ENCODE measurements around the gene CENPP. TPM values are rescaled to one million over a fixed set of nuclear protein-coding genes. Genes with fewer than 3 reads are reported as not detected.

The CENPP gene
- total RNA-seq, 2 experiments from 2014 or later = 21.5 to 23.8 TPM

GRCh38 chr9:92603990-92604389, 278.2 kb downstream of the CENPP start:
- CTCF ChIA-PET = no interaction called here
- POLR2A ChIA-PET = interaction anchor here (0.5 kb wide), 1 partner anchor 270 kb away, joined by 3 read pairs; no protein-coding TSS in a partner anchor

DNA sequence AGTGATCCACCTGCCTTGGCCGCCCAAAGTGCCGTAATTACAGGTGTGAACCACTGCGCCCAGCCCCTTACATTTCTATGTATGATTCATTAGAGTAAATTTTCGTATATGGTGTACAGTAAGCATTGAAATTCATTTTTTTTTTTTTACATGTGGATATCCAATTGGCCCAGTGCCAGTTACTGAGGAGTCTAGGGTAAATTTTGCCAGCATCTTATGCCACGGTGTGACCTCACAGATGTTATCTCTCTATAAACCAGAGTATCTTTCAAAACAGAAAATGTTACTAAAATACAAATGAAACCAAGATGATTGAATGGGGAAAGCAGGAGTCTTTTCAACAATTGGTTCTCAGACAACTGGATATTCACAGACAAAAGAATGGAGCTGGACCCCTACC, 279.5 kb downstream of the CENPP start:
- CTCF ChIA-PET = no interaction called here
- POLR2A ChIA-PET = no interaction called here

DNA sequence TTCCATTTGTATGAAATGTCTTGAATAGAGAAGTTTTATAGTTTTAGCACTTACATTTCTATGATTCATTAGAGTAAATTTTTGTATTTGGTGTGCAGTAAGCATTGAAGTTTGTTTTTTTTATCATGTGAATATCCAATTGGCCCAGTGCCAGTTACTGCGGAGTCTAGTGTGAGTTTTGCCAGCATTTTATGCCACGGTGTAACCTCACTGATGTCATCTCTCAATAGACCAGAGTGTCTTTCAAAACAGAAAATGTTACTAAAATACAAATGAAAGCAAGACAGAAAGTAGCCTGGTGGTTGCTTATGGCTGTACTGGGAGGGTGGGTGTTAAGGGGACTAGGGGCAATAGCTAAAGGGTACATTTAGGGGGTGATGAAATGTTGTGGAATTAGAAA, 281.3 kb downstream of the CENPP start:
- ChIA-PET POLR2A (no interaction called here), CTCF (interaction anchor here (0.6 to 0.8 kb wide), 2 partner anchors 13 to 121 kb away, joined by 3 read pairs; no protein-coding TSS in a partner anchor)

- POLR2A ChIA-PET = no interaction called here
- CTCF ChIA-PET = interaction anchor here (0.7 to 0.8 kb wide), 2 partner anchors 12 to 421 kb away, joined by 3 read pairs; no protein-coding TSS in a partner anchor
Observed at GRCh38 chr9:92607773-92608172, 282.0 kb downstream of the CENPP start.

DNA sequence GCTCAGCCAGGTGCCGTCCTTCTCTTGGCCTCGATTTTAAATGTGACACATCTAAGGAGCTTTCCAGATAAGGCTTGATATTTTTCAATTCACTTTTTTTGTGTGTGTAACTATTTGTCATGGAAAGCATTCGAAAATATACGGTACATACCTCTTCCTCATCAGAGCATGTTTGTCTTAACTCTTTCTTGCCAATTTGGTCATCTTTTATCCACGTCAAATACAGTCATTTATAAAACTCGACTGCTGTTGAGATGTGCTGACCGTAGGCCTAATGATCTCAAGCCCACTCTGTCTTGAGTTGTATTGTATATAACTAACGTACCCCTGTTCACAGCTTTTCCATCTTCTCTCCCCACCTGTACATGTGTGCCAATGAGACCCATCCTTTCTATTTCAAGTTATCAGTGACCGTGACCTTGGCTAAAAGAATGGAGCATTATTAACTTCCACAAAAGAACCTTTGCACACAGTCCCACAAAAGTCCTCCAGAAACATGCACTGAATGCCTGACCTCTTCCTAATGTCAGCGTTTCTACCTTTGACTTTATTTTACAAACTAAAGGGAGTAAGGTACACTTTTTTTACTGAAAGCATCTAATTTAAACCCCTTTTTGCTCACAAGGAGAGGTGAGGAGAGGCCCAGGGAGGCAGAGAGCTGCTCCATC, 282.6 kb downstream of the CENPP start:
- CTCF ChIA-PET = interaction anchor here (0.7 kb wide), 1 partner anchor 420 kb away, joined by 3 read pairs; no protein-coding TSS in a partner anchor
- POLR2A ChIA-PET = no interaction called here

DNA sequence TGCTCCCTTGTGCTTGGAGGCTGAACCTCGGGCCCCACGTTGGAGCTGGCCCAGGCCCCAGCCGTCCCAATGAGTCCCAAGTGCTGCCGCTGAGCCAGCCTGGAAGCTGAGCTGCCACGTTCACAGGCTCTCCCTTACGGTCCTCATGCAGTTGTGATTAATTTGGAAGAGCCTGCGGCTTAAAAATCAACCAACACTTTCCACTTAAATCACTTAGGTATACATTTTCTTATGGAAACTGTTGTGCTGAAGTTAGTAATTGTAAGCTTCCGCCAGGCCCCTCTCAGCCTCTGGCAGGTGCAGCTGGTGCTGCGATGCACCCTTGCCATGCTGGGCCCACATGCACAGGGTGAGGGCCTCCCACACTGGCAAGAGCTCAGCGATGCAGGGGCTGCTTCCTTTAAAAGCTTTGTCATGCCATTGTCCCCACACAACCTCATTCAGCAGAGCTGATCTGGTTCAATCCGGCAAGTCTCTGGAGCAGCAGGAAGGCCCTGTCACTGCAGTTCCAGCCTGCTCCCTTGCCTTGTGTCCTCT, 283.2 kb downstream of the CENPP start:
- POLR2A ChIA-PET = no interaction called here
- CTCF ChIA-PET = no interaction called here

- POLR2A ChIA-PET = no interaction called here
- CTCF ChIA-PET = no interaction called here
Observed at GRCh38 chr9:92610470-92611420, 285.0 kb downstream of the CENPP start.

GRCh38 chr9:92611621-92612285, 286.0 kb downstream of the CENPP start:
- ChIA-PET POLR2A (no interaction called here), CTCF (no interaction called here)

- ChIA-PET POLR2A (no interaction called here), CTCF (no interaction called here)
Observed at GRCh38 chr9:92612292-92612691, 286.5 kb downstream of the CENPP start.

- ChIA-PET POLR2A (interaction anchor here (0.6 kb wide), 1 partner anchor 43 kb away, joined by 3 read pairs; no protein-coding TSS in a partner anchor), CTCF (no interaction called here)
Observed at GRCh38 chr9:92612816-92613215, 287.1 kb downstream of the CENPP start.

GRCh38 chr9:92613268-92614122, 287.7 kb downstream of the CENPP start:
- ChIA-PET CTCF (no interaction called here), POLR2A (interaction anchor here (0.6 kb wide), 1 partner anchor 42 kb away, joined by 3 read pairs; no protein-coding TSS in a partner anchor)

DNA sequence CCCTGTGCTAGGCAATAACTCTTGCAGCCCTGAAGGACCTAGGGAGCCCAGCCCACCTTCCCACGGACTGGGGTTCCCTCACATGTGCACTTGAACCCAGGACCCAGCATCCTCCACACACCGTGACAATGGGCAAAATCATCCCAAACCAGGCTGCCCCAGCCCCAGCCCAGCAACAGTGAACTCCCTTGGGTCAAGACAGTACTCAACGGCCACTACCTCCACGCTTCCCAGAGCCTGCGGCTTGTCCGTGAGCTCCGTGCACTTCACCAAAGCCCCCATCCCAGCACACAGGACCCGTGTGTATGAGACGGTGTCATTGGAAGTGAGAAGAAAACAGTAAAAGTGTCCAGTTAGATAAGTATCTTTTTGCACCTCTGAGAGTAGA, 288.4 kb downstream of the CENPP start:
- ChIA-PET CTCF (no interaction called here), POLR2A (no interaction called here)

DNA sequence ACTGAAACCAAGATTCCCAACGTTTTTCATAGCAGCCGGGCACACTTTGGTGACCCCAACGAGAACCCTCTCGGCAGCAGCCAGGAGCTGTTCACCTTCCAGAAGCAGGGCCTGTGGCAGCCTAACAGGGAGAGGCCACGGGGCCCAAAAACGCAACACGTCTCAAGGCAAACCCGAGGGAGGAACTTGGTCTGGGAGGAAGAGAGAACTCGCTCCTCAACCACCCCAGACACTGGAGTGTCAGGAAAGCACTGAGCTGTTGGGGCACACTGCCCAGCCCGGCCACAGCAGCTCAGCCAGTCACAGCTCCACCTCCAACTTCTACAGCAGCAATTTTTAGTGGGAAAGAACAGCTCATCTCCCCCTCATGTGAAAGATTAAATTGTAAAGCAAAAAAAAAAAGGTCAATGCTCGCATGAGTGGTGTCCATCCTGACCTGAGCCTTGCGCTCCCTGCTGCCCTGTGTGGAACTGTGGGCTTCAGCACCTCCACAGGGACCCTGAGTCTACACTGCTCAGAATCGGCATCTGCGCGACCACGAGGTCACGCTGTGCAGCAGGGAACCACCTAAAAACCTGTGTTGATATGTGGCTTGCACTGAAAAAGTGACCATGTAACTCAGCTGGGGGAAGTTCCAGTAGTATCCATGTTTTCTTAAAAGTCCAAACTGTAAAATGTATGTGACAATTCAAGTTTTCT, 289.2 kb downstream of the CENPP start:
- ChIA-PET CTCF (no interaction called here), POLR2A (no interaction called here)

GRCh38 chr9:92615790-92616189, 290.0 kb downstream of the CENPP start:
- POLR2A ChIA-PET = no interaction called here
- CTCF ChIA-PET = no interaction called here

DNA sequence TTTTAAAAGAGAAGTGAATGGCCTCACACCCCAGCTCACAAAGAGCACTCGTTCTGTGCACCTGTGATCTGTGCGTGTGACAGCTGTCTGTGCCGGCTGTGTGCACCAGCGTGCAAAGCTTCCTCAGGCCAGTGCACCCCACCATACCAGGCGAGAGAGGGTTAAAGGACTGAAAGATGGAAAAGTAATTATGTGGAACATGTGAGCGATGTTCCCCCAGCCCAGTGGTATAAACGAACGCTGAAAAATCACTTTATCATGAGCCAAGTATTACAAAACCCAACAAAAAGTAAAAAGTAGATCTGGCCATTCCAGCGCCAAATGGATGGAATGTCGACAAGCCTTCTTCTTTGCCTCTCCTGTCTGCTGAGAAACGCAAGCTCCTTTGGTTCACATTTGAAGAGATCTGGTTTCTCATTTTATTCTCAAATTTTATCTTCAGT, 290.5 kb downstream of the CENPP start:
- ChIA-PET CTCF (no interaction called here), POLR2A (no interaction called here)

- ChIA-PET CTCF (interaction anchor here (0.6 kb wide), 1 partner anchor 21 kb away, joined by 3 read pairs; no protein-coding TSS in a partner anchor), POLR2A (no interaction called here)
Observed at GRCh38 chr9:92616655-92617111, 290.9 kb downstream of the CENPP start.

GRCh38 chr9:92617195-92617813, 291.6 kb downstream of the CENPP start:
- ChIA-PET POLR2A (no interaction called here), CTCF (interaction anchor here (0.6 kb wide), 1 partner anchor 21 kb away, joined by 3 read pairs; no protein-coding TSS in a partner anchor)
